DOHH2 (cell line): ENCODE measurements around the gene TTN.

ENCODE experiments used
- H3F3A ChIP-seq: fragments of 200-600 bp; sonication (generic), shearing (Covaris generic); 2 replicates; pipeline ENCODE4 v1.6.0; 2016; ENCODE audit warnings: antibody characterized with exemption, mild to moderate bottlenecking; ENCODE audit not compliant: control insufficient read depth, insufficient read depth
- H3K27ac ChIP-seq: fragments of 200-600 bp; sonication (generic); 2 replicates; pipeline ENCODE4 v1.5.1; 2014; ENCODE audit warnings: low read depth, mild to moderate bottlenecking, low read length, moderate library complexity
- H3K27me3 ChIP-seq: fragments of 200-600 bp; sonication (generic); 2 replicates; pipeline ENCODE4 v1.6.1; 2014; ENCODE audit warnings: mild to moderate bottlenecking, low read length, mixed read lengths; ENCODE audit not compliant: control insufficient read depth
- H3K36me3 ChIP-seq: fragments of 200-600 bp; sonication (generic); 2 replicates; pipeline ENCODE4 v1.6.1; 2014; ENCODE audit warnings: mild to moderate bottlenecking, low read length, moderate library complexity, mixed read lengths; ENCODE audit not compliant: control insufficient read depth
- H3K4me1 ChIP-seq: fragments of 200-600 bp; sonication (generic); 2 replicates; pipeline ENCODE4 v1.6.1; 2014; ENCODE audit warnings: mild to moderate bottlenecking, low read length, mixed read lengths; ENCODE audit not compliant: control insufficient read depth
- H3K4me2 ChIP-seq: fragments of 200-600 bp; sonication (generic); 2 replicates; pipeline ENCODE4 v1.6.0; 2014; ENCODE audit warnings: mild to moderate bottlenecking, low read length, moderate library complexity
- H3K4me3 ChIP-seq: fragments of 200-600 bp; sonication (generic); 2 replicates; pipeline ENCODE4 v1.5.1; 2014; ENCODE audit warnings: mild to moderate bottlenecking, low read length, mixed read lengths
- H3K79me2 ChIP-seq: fragments of 200-600 bp; sonication (generic); 2 replicates; pipeline ENCODE4 v1.6.1; 2014; ENCODE audit warnings: mild to moderate bottlenecking, low read length, mixed read lengths; ENCODE audit not compliant: control insufficient read depth
- H3K9me2 ChIP-seq: fragments of 200-600 bp; sonication (generic); replicated peaks from 2 replicates; pipeline ENCODE4 v1.6.1; 2014; ENCODE audit warnings: mild to moderate bottlenecking, low read length, mixed read lengths; ENCODE audit not compliant: control insufficient read depth
- H3K9me3 ChIP-seq: fragments of 200-600 bp; sonication (generic); 2 replicates; pipeline ENCODE4 v1.6.1; 2014; ENCODE audit warnings: antibody characterized with exemption, low read length, mixed read lengths; ENCODE audit not compliant: control insufficient read depth, insufficient read depth
- H4K20me1 ChIP-seq: fragments of 200-600 bp; sonication (generic); 2 replicates; pipeline ENCODE4 v1.6.0; 2014; ENCODE audit warnings: low read depth, mild to moderate bottlenecking, antibody characterized with exemption, low read length, moderate library complexity; ENCODE audit not compliant: control insufficient read depth, insufficient read depth
- EZH2phosphoT487 ChIP-seq: fragments of 200-600 bp; sonication (generic); IDR thresholded peaks from 2 replicates; pipeline ENCODE4 v1.6.1; 2017; ENCODE audit warnings: borderline replicate concordance, mild to moderate bottlenecking, antibody characterized with exemption, low read length, moderate library complexity, mixed read lengths
- TF ChIP-seq, protein P1 (sequence below): fragments of 200-600 bp; sonication (generic); IDR thresholded peaks from one replicate; pipeline ENCODE4 v1.5.1; 2014; ENCODE audit warnings: antibody characterized with exemption, mild to moderate bottlenecking, low read depth, low read length; ENCODE audit not compliant: poor library complexity, severe bottlenecking

The TTN gene

DNA sequence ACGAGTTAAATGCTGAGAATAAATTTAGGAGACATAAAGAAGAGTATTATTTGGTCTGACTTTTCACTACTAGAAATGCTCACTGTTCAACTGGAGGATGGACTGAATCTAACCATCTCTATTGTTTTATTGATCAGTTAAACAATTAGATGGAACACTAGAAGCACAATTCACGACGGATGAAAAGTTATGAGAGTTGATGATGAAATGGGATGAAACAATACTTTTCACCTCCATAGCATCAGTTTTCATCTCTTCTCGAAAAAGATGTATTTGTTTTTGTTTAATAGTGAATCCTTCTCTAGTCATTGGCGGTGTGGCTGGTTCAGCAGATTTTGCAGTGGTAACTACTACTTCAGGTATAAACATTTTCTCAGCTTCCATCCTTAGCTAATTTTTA lies 19.3 kb downstream of the TTN start:
- Histone ChIP-seq H3F3A (no peaks in the 10 kb centered on the region), H3K79me2 (no peaks in the 10 kb centered on the region), H3K4me2 (no peak overlapping the region), H3K4me3 (no peak overlapping the region), H3K9me2 (no peaks in the 10 kb centered on the region), H4K20me1 (no peaks in the 10 kb centered on the region), H3K27ac (no peak overlapping the region), H3K36me3 (no peaks in the 10 kb centered on the region), H3K4me1 (no peaks in the 10 kb centered on the region), H3K27me3 (no peaks in the 10 kb centered on the region), H3K9me3 (no peaks in the 10 kb centered on the region)
- TF ChIP-seq, protein P1, sequence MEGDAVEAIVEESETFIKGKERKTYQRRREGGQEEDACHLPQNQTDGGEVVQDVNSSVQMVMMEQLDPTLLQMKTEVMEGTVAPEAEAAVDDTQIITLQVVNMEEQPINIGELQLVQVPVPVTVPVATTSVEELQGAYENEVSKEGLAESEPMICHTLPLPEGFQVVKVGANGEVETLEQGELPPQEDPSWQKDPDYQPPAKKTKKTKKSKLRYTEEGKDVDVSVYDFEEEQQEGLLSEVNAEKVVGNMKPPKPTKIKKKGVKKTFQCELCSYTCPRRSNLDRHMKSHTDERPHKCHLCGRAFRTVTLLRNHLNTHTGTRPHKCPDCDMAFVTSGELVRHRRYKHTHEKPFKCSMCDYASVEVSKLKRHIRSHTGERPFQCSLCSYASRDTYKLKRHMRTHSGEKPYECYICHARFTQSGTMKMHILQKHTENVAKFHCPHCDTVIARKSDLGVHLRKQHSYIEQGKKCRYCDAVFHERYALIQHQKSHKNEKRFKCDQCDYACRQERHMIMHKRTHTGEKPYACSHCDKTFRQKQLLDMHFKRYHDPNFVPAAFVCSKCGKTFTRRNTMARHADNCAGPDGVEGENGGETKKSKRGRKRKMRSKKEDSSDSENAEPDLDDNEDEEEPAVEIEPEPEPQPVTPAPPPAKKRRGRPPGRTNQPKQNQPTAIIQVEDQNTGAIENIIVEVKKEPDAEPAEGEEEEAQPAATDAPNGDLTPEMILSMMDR = no peak
- TF ChIP-seq EZH2phosphoT487 = no peak

DNA sequence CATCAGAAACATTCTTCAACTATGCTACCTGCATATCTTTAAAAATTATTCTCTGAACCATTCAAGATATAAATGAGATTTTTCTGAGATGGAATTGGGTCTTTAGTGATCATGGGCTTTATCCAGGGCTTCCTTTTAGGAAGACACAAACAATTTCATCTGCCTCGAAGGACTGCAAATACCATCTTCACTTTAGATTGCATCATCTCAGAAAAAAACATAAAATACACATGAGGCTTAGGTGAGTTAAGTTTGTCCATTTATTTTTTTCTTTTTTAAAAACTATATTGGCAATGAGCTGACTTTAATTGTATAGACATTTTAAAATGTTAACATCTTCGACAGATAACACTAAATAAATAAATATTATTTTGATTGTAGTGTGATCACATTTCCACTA lies 20.1 kb downstream of the TTN start:
- Histone ChIP-seq H3K9me3 (no peaks in the 10 kb centered on the region), H3K27me3 (no peaks in the 10 kb centered on the region), H3K4me1 (no peaks in the 10 kb centered on the region), H3K27ac (no peak overlapping the region), H3K36me3 (no peaks in the 10 kb centered on the region), H3K4me3 (no peak overlapping the region), H4K20me1 (no peaks in the 10 kb centered on the region), H3K9me2 (no peaks in the 10 kb centered on the region), H3K4me2 (no peak overlapping the region), H3F3A (no peaks in the 10 kb centered on the region), H3K79me2 (no peaks in the 10 kb centered on the region)
- TF ChIP-seq, protein P1 = no peak
- no peak for TF ChIP-seq EZH2phosphoT487

DNA sequence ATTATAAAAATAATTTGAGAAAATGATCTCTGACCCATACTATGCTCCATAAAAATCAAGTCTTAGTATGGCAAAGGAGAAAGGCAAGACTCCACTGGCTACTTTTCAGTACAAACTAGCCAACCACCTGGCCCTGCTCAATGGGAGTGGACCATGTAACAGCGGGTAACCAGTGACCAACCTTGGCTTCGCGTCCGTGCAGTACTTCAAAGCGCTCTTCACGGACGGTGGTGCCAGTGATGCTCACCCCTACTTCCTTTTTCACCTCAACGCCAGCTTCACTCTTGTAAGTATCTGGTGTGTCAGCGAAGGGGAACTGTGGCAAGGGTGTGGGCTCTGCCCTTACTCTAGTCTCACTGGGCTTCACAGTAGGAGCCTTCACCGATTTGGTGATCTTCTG lies 23.3 kb downstream of the TTN start:
- Histone ChIP-seq H3K4me1 (no peaks in the 10 kb centered on the region), H3K9me3 (no peaks in the 10 kb centered on the region), H3K36me3 (no peaks in the 10 kb centered on the region), H3K27me3 (no peaks in the 10 kb centered on the region), H3F3A (no peaks in the 10 kb centered on the region), H3K79me2 (no peaks in the 10 kb centered on the region), H3K4me3 (no peak overlapping the region), H3K9me2 (no peaks in the 10 kb centered on the region), H3K27ac (no peak overlapping the region), H4K20me1 (no peaks in the 10 kb centered on the region), H3K4me2 (no peak overlapping the region)
- TF ChIP-seq, protein P1 = no peak
- no peak for TF ChIP-seq EZH2phosphoT487

DNA sequence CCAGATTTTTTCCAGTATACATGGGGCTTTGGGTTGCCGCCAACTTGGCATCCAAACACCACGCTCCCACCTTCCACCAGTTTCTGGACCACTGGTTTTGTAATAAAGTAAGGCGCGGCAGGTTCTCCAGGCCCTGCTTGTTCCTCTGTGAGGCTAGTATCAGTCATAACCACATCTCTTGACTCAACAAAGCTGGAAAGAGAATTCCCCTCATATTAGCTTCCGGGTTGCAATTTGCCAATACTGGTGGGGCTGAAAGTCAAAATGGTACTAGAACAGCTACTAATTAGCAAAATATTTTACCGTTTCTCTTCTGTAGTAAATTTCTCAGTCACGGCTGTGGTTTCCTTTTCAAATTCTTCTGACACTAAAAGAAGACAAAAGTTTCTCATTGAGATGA lies 25.0 kb downstream of the TTN start:
- H3K79me2 ChIP-seq = no peaks in the 10 kb centered on the region
- no peaks in the 10 kb centered on the region for H3K4me1 ChIP-seq
- no peak overlapping the region for H3K27ac ChIP-seq
- H3K36me3 ChIP-seq = no peaks in the 10 kb centered on the region
- no peak for TF ChIP-seq EZH2phosphoT487
- TF ChIP-seq, protein P1 = no peak
- H3K9me3 ChIP-seq = no peaks in the 10 kb centered on the region
- H3K4me2 ChIP-seq = no peak overlapping the region
- H3K27me3 ChIP-seq = no peaks in the 10 kb centered on the region
- no peaks in the 10 kb centered on the region for H3F3A ChIP-seq
- H3K4me3 ChIP-seq = no peak overlapping the region
- no peaks in the 10 kb centered on the region for H3K9me2 ChIP-seq
- no peaks in the 10 kb centered on the region for H4K20me1 ChIP-seq
